Measurements from ENCODE around the gene MAGOH. TPM values are rescaled to one million over a fixed set of nuclear protein-coding genes. Genes with fewer than 3 reads are reported as not detected.

The MAGOH gene
- total RNA-seq, 1 experiment from 2014 or later, result 48.9 TPM

GRCh38 chr1:53250325-53250724 lies 12.0 kb upstream of the MAGOH start:
- no peak overlapping the region for H3K27ac ChIP-seq (ENCODE audit: low read length)
- H3K9me2 ChIP-seq (replicated peaks; ENCODE audit: low read length), result no peaks in the 10 kb centered on the region
- intact Hi-C loops (cut with micrococcal nuclease), result no loop called here
- no peak for ATAC-seq
- H3K4me2 ChIP-seq (ENCODE audit: low read length), result no peak overlapping the region
- no peak overlapping the region for H3K9ac ChIP-seq (ENCODE audit: low read length)
- no TSS peak for BruUV-seq (replicated peaks)
- no peak overlapping the region for H3K4me3 ChIP-seq (ENCODE audit: low read length)
- no peak overlapping the region for H2AFZ ChIP-seq (ENCODE audit: low read length)
- H4K20me1 ChIP-seq (ENCODE audit: low read length), result no peaks in the 10 kb centered on the region
- no peaks in the 10 kb centered on the region for H3K9me3 ChIP-seq (ENCODE audit: low read length)
- CTCF ChIA-PET, result no interaction called here
- H3K79me2 ChIP-seq (ENCODE audit: low read length), result no peaks in the 10 kb centered on the region
- H3F3A ChIP-seq (ENCODE audit: low read length, unreplicated experiment), result no peaks in the 10 kb centered on the region
- TF ChIP-seq CTCF (conservative IDR thresholded peaks at IDR 0.05; ENCODE audit: low read depth, low read length) (no peak), EZH2phosphoT487 (IDR thresholded peaks at IDR 0.05; ENCODE audit: borderline replicate concordance, low read length) (no peak), EZH2 (IDR thresholded peaks at IDR 0.05; ENCODE audit: low read length, unreplicated experiment) (no peak)
- POLR2A ChIA-PET (ENCODE audit: unreplicated experiment), result no interaction called here
- peaks cover 59% of the 10 kb centered on the region for H3K36me3 ChIP-seq (ENCODE audit: low read depth, low read length)
- H3K4me1 ChIP-seq (ENCODE audit: insufficient read depth, low read length), result no peaks in the 10 kb centered on the region
- DNase-seq, result no peak
- H3K27me3 ChIP-seq (ENCODE audit: low read length), result no peaks in the 10 kb centered on the region

DNA sequence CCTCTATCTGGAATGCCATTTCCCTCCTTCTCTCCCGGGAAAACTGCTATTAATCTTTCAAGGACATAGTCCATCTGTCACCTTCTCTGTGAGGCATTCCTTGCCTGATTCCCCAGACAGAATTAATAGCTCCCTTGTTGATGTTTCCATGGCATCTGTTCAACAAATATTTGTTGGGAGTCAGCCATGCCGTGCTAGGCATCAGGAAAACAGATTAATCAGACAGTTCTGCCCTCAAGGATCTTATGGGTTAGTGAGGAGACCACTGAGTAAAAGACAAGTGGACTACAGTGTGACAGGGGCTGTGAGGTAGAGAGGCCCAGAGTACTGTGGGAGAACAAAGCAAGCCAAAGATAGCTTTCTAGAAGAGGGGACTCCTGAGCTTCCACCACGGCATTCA lies 11.4 kb upstream of the MAGOH start:
- H3K9ac ChIP-seq (ENCODE audit: low read length), result no peak overlapping the region
- no peaks in the 10 kb centered on the region for H4K20me1 ChIP-seq (ENCODE audit: low read length)
- intact Hi-C loops (cut with micrococcal nuclease), result no loop called here
- no peaks in the 10 kb centered on the region for H3K79me2 ChIP-seq (ENCODE audit: low read length)
- ATAC-seq, result no peak
- BruUV-seq (replicated peaks), result no TSS peak
- CTCF ChIA-PET, result no interaction called here
- DNase-seq, result no peak
- H3K27me3 ChIP-seq (ENCODE audit: low read length), result no peaks in the 10 kb centered on the region
- H2AFZ ChIP-seq (ENCODE audit: low read length), result no peak overlapping the region
- H3K4me1 ChIP-seq (ENCODE audit: insufficient read depth, low read length), result no peaks in the 10 kb centered on the region
- no peaks in the 10 kb centered on the region for H3K9me3 ChIP-seq (ENCODE audit: low read length)
- no peaks in the 10 kb centered on the region for H3K9me2 ChIP-seq (replicated peaks; ENCODE audit: low read length)
- H3K36me3 ChIP-seq (ENCODE audit: low read depth, low read length), result peaks cover 54% of the 10 kb centered on the region
- no peak overlapping the region for H3K4me2 ChIP-seq (ENCODE audit: low read length)
- H3K27ac ChIP-seq (ENCODE audit: low read length), result no peak overlapping the region
- POLR2A ChIA-PET (ENCODE audit: unreplicated experiment), result no interaction called here
- no peak overlapping the region for H3K4me3 ChIP-seq (ENCODE audit: low read length)
- TF ChIP-seq CTCF (conservative IDR thresholded peaks at IDR 0.05; ENCODE audit: low read depth, low read length) (no peak), EZH2 (IDR thresholded peaks at IDR 0.05; ENCODE audit: low read length, unreplicated experiment) (no peak), EZH2phosphoT487 (IDR thresholded peaks at IDR 0.05; ENCODE audit: borderline replicate concordance, low read length) (no peak)
- H3F3A ChIP-seq (ENCODE audit: low read length, unreplicated experiment), result no peaks in the 10 kb centered on the region

GRCh38 chr1:53246261-53247134 lies 8.2 kb upstream of the MAGOH start:
- intact Hi-C loops (cut with micrococcal nuclease), result no loop called here
- H3K27me3 ChIP-seq (ENCODE audit: low read length), result no peaks in the 10 kb centered on the region
- ChIA-PET CTCF (no interaction called here), POLR2A (ENCODE audit: unreplicated experiment) (no interaction called here)
- no peaks in the 10 kb centered on the region for H4K20me1 ChIP-seq (ENCODE audit: low read length)
- H3K9ac ChIP-seq (ENCODE audit: low read length), result no peak overlapping the region
- DNase-seq (peak; percentile 17), ATAC-seq (no peak)
- H3K9me2 ChIP-seq (replicated peaks; ENCODE audit: low read length), result no peaks in the 10 kb centered on the region
- H3K4me3 ChIP-seq (ENCODE audit: low read length), result no peak overlapping the region
- no peaks in the 10 kb centered on the region for H3F3A ChIP-seq (ENCODE audit: low read length, unreplicated experiment)
- no TSS peak for BruUV-seq (replicated peaks)
- H3K27ac ChIP-seq (ENCODE audit: low read length), result no peak overlapping the region
- peaks cover 45% of the 10 kb centered on the region for H3K36me3 ChIP-seq (ENCODE audit: low read depth, low read length)
- H2AFZ ChIP-seq (ENCODE audit: low read length), result no peak overlapping the region
- TF ChIP-seq EZH2phosphoT487 (IDR thresholded peaks at IDR 0.05; ENCODE audit: borderline replicate concordance, low read length) (no peak), EZH2 (IDR thresholded peaks at IDR 0.05; ENCODE audit: low read length, unreplicated experiment) (no peak), CTCF (conservative IDR thresholded peaks at IDR 0.05; ENCODE audit: low read depth, low read length) (no peak)
- H3K4me2 ChIP-seq (ENCODE audit: low read length), result no peak overlapping the region
- no peaks in the 10 kb centered on the region for H3K4me1 ChIP-seq (ENCODE audit: insufficient read depth, low read length)
- H3K79me2 ChIP-seq (ENCODE audit: low read length), result no peaks in the 10 kb centered on the region
- no peaks in the 10 kb centered on the region for H3K9me3 ChIP-seq (ENCODE audit: low read length)

Data from PC-3 (cell line).